H1 (cell line): ENCODE data around the gene SPATA13. TPM values are rescaled to one million over a fixed set of nuclear protein-coding genes. Genes with fewer than 3 reads are reported as not detected.

ENCODE experiments used
- CHD1 ChIP-seq: IDR thresholded peaks from 2 replicates; pipeline ENCODE4 v1.6.1; 2012; ENCODE audit warnings: low read depth, low read length, improper control_type of control experiment
- CHD7 ChIP-seq: fragments of 300-600 bp; sonication (generic); IDR thresholded peaks from 2 replicates; pipeline ENCODE4 v1.7.1; 2012; ENCODE audit warnings: low read length, moderate library complexity, mild to moderate bottlenecking, inconsistent platforms; ENCODE audit not compliant: insufficient replicate concordance
- EGR1 ChIP-seq: IDR thresholded peaks from 2 replicates; pipeline ENCODE4 v1.6.1; 2011; ENCODE audit warnings: low read depth, low read length, borderline replicate concordance
- RNF2 ChIP-seq: fragments of 200-900, 300-1000 bp; sonication (generic); IDR thresholded peaks from 2 replicates; pipeline ENCODE4 v1.7.1; 2016; ENCODE audit warnings: borderline replicate concordance, low read depth, mild to moderate bottlenecking, antibody characterized with exemption, low read length; ENCODE audit not compliant: poor library complexity, severe bottlenecking; ENCODE audit errors: missing control alignments
- TAF7 ChIP-seq: optimal IDR thresholded peaks from 2 replicates; pipeline ENCODE3; 2011; ENCODE audit warnings: low read depth, mild to moderate bottlenecking, inconsistent platforms, low read length, moderate library complexity, borderline replicate concordance
- polyA plus RNA-seq, 7 experiments: library from polyadenylated mRNA; depleted of rRNA in 3 of 7; stranded (reverse) in 5 of 7; unstranded in 2 of 7; fragments of >200 nt in 5 of 7; fragments of 200-250 nt in 2 of 7; gene quantifications; 1 replicate in 5 of 7; 2 replicates in 1 of 7; 4 replicates in 1 of 7; pipeline versions ENCODE4 v1.2.1 to v1.2.3, GENCODE V29; 2011 to 2013; ENCODE audit warnings: missing spikeins in 2 of 7, mixed read lengths in 2 of 7
- total RNA-seq: library from RNA; stranded (reverse); fragmentation: NEBNext Ultra II Directional; extraction: Animal tissue kit (Norgen Biotek cat#: 25700); gene quantifications from 2 replicates; pipeline ENCODE4 v1.2.1, GENCODE V29; 2021
- TF ChIP-seq, protein P1 (sequence below): IDR thresholded peaks from 2 replicates; pipeline ENCODE4 v1.6.1; 2011; ENCODE audit warnings: low read length, improper control_type of control experiment

SPATA13 gene
- total and polyA plus RNA-seq, 2 of the 8 experiments (the other 6 are each of a cell fraction or from before 2014, with no cell fraction given), result 12.6 to 30.9 TPM

GRCh38 chr13:24122569-24122968 is 38.0 kb upstream of the SPATA13 start (continued):
- TF ChIP-seq CHD7, result no peak
- TF ChIP-seq RNF2, result no peak
- TF ChIP-seq TAF7, result no peak
- no peak for TF ChIP-seq CHD1
- TF ChIP-seq, protein P1, sequence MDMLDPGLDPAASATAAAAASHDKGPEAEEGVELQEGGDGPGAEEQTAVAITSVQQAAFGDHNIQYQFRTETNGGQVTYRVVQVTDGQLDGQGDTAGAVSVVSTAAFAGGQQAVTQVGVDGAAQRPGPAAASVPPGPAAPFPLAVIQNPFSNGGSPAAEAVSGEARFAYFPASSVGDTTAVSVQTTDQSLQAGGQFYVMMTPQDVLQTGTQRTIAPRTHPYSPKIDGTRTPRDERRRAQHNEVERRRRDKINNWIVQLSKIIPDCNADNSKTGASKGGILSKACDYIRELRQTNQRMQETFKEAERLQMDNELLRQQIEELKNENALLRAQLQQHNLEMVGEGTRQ, result no peak
- TF ChIP-seq EGR1, result no peak
